Measurements from ENCODE around the gene CRELD2.

Gene CRELD2

GRCh38 chr22:49873228-49873940 is 45.0 kb upstream of the CRELD2 start:
- in situ Hi-C loops (cut with MboI; ENCODE audit: low sequenced_read_pairs, unreplicated experiment), result no loop called here
- no peak for TF ChIP-seq CTCF (IDR thresholded peaks at IDR 0.05; ENCODE audit: borderline replicate concordance, control extremely low read depth, extremely low read depth, insufficient read depth, missing control alignments)
- DNase-seq (ENCODE audit: low spot score), result no peak

DNA sequence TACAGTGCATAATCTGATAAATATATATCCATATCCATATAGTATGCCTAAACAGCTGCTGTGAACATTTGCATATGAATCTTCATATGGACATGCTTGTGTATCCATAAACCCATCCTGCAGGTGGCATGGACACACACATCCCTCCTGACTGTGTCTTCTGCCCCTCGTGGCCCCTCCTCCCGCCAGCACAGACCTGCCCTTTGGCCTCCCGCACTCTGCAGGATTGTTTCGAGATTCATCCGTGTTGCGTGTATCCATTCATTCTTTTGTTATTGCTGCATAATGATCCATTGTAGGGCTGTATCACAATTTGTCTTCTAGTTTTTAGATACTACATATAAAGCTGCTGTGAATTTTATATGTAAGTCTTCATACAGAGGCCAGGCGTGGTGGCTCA is 40.8 kb upstream of the CRELD2 start:
- in situ Hi-C loops (cut with MboI; ENCODE audit: low sequenced_read_pairs, unreplicated experiment), result no loop called here
- no peak for DNase-seq (ENCODE audit: low spot score)
- no peak for TF ChIP-seq CTCF (IDR thresholded peaks at IDR 0.05; ENCODE audit: borderline replicate concordance, control extremely low read depth, extremely low read depth, insufficient read depth, missing control alignments)

DNA sequence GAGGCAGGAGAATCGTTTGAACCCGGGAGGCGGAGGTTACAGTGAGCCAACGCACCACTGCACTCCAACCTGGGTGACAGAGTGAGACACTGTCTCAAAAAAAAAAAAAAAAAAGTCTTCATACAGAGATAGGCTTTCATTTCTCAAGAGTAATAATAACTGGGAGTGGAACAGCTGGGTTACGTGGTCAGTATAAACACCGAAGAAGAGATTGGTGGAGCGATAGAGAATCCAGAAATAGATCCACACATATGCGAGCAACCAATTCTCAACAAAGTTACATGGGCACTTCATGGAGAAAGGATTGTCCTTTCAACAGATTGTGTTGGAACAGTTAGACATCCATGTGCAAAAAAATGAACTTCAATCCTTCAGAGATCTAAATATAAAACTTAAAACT is 40.2 kb upstream of the CRELD2 start:
- in situ Hi-C loops (cut with MboI; ENCODE audit: low sequenced_read_pairs, unreplicated experiment), result no loop called here
- DNase-seq (ENCODE audit: low spot score), result no peak
- no peak for TF ChIP-seq CTCF (IDR thresholded peaks at IDR 0.05; ENCODE audit: borderline replicate concordance, control extremely low read depth, extremely low read depth, insufficient read depth, missing control alignments)

DNA sequence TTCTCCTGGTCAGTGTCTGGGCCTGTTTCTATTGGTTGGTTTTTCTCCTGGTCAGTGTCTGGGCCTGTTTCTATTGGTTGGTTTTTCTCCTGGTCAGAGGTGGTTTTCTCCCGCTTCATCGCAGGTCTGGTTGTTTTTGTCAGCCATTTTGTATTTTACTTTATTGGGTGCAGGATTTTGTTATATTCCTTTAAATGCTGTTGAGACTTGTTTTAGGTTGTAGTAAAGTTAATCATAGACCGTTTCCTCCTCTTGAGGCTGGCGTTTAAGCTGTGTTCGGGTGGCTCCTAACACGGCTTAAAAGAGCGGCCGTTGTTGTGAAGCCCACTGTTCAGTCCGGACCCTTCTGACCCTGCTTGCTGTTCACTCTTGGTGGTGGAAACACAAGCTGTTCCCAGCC is 38.6 kb upstream of the CRELD2 start:
- in situ Hi-C loops (cut with MboI; ENCODE audit: low sequenced_read_pairs, unreplicated experiment), result no loop called here
- no peak for DNase-seq (ENCODE audit: low spot score)
- TF ChIP-seq CTCF (IDR thresholded peaks at IDR 0.05; ENCODE audit: borderline replicate concordance, control extremely low read depth, extremely low read depth, insufficient read depth, missing control alignments), result no peak

GRCh38 chr22:49880281-49880680 is 38.2 kb upstream of the CRELD2 start:
- in situ Hi-C loops (cut with MboI; ENCODE audit: low sequenced_read_pairs, unreplicated experiment), result no loop called here
- no peak for TF ChIP-seq CTCF (IDR thresholded peaks at IDR 0.05; ENCODE audit: borderline replicate concordance, control extremely low read depth, extremely low read depth, insufficient read depth, missing control alignments)
- DNase-seq (ENCODE audit: low spot score), result peak; percentile 73

- in situ Hi-C loops (cut with MboI; ENCODE audit: low sequenced_read_pairs, unreplicated experiment), result no loop called here
- TF ChIP-seq CTCF (IDR thresholded peaks at IDR 0.05; ENCODE audit: borderline replicate concordance, control extremely low read depth, extremely low read depth, insufficient read depth, missing control alignments), result no peak
- DNase-seq (ENCODE audit: low spot score), result no peak
These were observed 36.6 kb upstream of the CRELD2 start for GRCh38 chr22:49881856-49882255.
